SK-N-SH (cell line): ENCODE results near the gene SCN7A. TPM values are rescaled to one million over a fixed set of nuclear protein-coding genes. Genes with fewer than 3 reads are reported as not detected.

Experiments
- CTCF ChIA-PET: fragments of 300-600, 350-600 bp; formaldehyde crosslinking; extraction: SDS; loops from one replicate; lab custom pipeline; 2021; lab: Yijun Ruan, JAX
- POLR2A ChIA-PET: fragments of 350-600 bp; sonication (Branson Sonifier 250); formaldehyde crosslinking; extraction: SDS; loops from one replicate; lab custom pipeline; 2020; ENCODE audit warnings: antibody characterized with exemption, inconsistent platforms; lab: Yijun Ruan, JAX
- DNase-seq: peaks from one replicate; pipeline ENCODE4 v3.0.0; 2012
- H2AFZ ChIP-seq: fragments of 200-600 bp; sonication (generic); 2 replicates; pipeline ENCODE4 v1.8.1; 2016; ENCODE audit warnings: antibody characterized with exemption, mild to moderate bottlenecking, low read depth
- H3F3A ChIP-seq: fragments of 200-600 bp; sonication (generic); replicated peaks from 2 replicates; pipeline ENCODE3; 2016; ENCODE audit warnings: antibody characterized with exemption, mild to moderate bottlenecking; ENCODE audit not compliant: insufficient read depth
- H3K27ac ChIP-seq, 2 experiments: fragments of 200-500 bp in 1 of 2; fragments of 200-600 bp in 1 of 2; sonication (Bioruptor generic) in 1 of 2; sonication (generic), shearing (Covaris generic) in 1 of 2; 2 replicates each; pipeline versions ENCODE4 v1.5.1 to v1.6.1; 2014 to 2016; ENCODE audit warnings: low read depth in 2 of 2, inconsistent platforms in 1 of 2, low read length in 1 of 2, mild to moderate bottlenecking in 1 of 2, mixed read lengths in 1 of 2
- H3K27me3 ChIP-seq: fragments of 200-600 bp; sonication (generic), shearing (Covaris generic); 2 replicates; pipeline ENCODE4 v1.6.1; 2016; ENCODE audit warnings: mixed run types; ENCODE audit not compliant: insufficient read depth
- H3K36me3 ChIP-seq, 2 experiments: fragments of 200-500 bp in 1 of 2; fragments of 200-600 bp in 1 of 2; sonication (Bioruptor generic) in 1 of 2; sonication (generic) in 1 of 2; replicated peaks in 1 of 2; 2 replicates each; pipeline versions ENCODE3 to v1.5.1; 2014 to 2016; ENCODE audit warnings: low read length in 1 of 2, mild to moderate bottlenecking in 1 of 2; ENCODE audit not compliant: insufficient read depth in 2 of 2, control insufficient read depth in 1 of 2
- H3K4me1 ChIP-seq, 2 experiments: fragments of 200-500 bp in 1 of 2; fragments of 200-600 bp in 1 of 2; sonication (Bioruptor generic) in 1 of 2; sonication (generic), shearing (Covaris generic) in 1 of 2; 2 replicates each; pipeline versions ENCODE4 v1.5.1 to v1.6.1; 2014 to 2016; ENCODE audit warnings: low read depth in 1 of 2, low read length in 1 of 2, mixed run types in 1 of 2; ENCODE audit not compliant: insufficient read depth in 2 of 2, control insufficient read depth in 1 of 2
- H3K4me2 ChIP-seq: fragments of 200-600 bp; sonication (generic), shearing (Covaris generic); 2 replicates; pipeline ENCODE4 v1.6.1; 2017; ENCODE audit warnings: mixed run types
- H3K4me3 ChIP-seq, 2 experiments: fragments of 200-500 bp in 1 of 2; fragments of 200-600 bp in 1 of 2; sonication (Bioruptor generic) in 1 of 2; sonication (generic), shearing (Covaris generic) in 1 of 2; 2 replicates each; pipeline versions ENCODE4 v1.5.1 to v1.8.1; 2014 to 2016; ENCODE audit warnings: low read depth in 2 of 2, inconsistent platforms in 1 of 2, low read length in 1 of 2, mild to moderate bottlenecking in 1 of 2, mixed read lengths in 1 of 2, moderate library complexity in 1 of 2
- H3K79me2 ChIP-seq: fragments of 200-600 bp; sonication (generic); 2 replicates; pipeline ENCODE4 v1.8.1; 2017; ENCODE audit warnings: mild to moderate bottlenecking; ENCODE audit not compliant: insufficient read depth
- H3K9ac ChIP-seq: fragments of 200-600 bp; sonication (generic); 2 replicates; pipeline ENCODE4 v1.6.1; 2017; ENCODE audit warnings: mixed run types
- H3K9me2 ChIP-seq: fragments of 200-600 bp; sonication (generic); 2 replicates; pipeline ENCODE4 v1.6.1; 2017; ENCODE audit warnings: mixed run types
- H3K9me3 ChIP-seq: fragments of 200-600 bp; sonication (generic); 2 replicates; pipeline ENCODE4 v1.6.1; 2017; ENCODE audit warnings: mixed run types, mild to moderate bottlenecking, moderate library complexity
- H4K20me1 ChIP-seq: fragments of 200-600 bp; sonication (generic); 2 replicates; pipeline ENCODE4 v1.6.1; 2017; ENCODE audit warnings: mild to moderate bottlenecking, mixed run types; ENCODE audit not compliant: insufficient read depth
- FOSL2 ChIP-seq: IDR thresholded peaks from 2 replicates; pipeline ENCODE4 v1.4.0; 2012; ENCODE audit warnings: low read depth, mild to moderate bottlenecking, moderate library complexity, borderline replicate concordance
- FOXJ3 ChIP-seq: sonication (generic); formaldehyde crosslinking; IDR thresholded peaks from 2 replicates; pipeline ENCODE4 v1.5.1; 2020; ENCODE audit warnings: mild to moderate bottlenecking, missing genetic modification reagents
- JUND ChIP-seq: IDR thresholded peaks from 2 replicates; pipeline ENCODE4 v1.4.0; 2012
- NFIC ChIP-seq: IDR thresholded peaks from 2 replicates; pipeline ENCODE4 v1.4.0; 2012; ENCODE audit warnings: borderline replicate concordance
- POLR2AphosphoS5 ChIP-seq: IDR thresholded peaks from 2 replicates; pipeline ENCODE4 v1.6.1; 2012; ENCODE audit warnings: low read depth, low read length
- REST ChIP-seq: IDR thresholded peaks from 2 replicates; pipeline ENCODE4 v1.6.1; 2012; ENCODE audit warnings: mild to moderate bottlenecking, low read depth, low read length, moderate library complexity
- TCF12 ChIP-seq: IDR thresholded peaks from 2 replicates; pipeline ENCODE4 v1.4.0; 2012
- USF1 ChIP-seq: IDR thresholded peaks from 2 replicates; pipeline ENCODE4 v1.4.0; 2012; ENCODE audit warnings: low read depth, borderline replicate concordance
- polyA plus RNA-seq, 3 experiments: library from polyadenylated mRNA; depleted of rRNA; stranded (reverse); fragments of >200 nt; gene quantifications; 2 replicates each; pipeline ENCODE4 v1.2.3, GENCODE V29; 2012

Gene SCN7A
- polyA plus RNA-seq, 1 of the 3 experiments (the other 2 are of a cell fraction) = 0.02 TPM

- peak overlapping the region; percentile 90 for H3K4me2 ChIP-seq
- H3K27ac ChIP-seq = no peak overlapping the region; a peak in 1 of 4 replicates
- H2AFZ ChIP-seq = no peak overlapping the region
- peak; percentile 50 for DNase-seq
- H4K20me1 ChIP-seq = no peaks in the 10 kb centered on the region
- no peaks in the 10 kb centered on the region for H3F3A ChIP-seq
- no peaks in the 10 kb centered on the region for H3K9me2 ChIP-seq
- TF ChIP-seq POLR2AphosphoS5 = peak; percentile 26; the same call in 1 of the 2 replicates
- TF ChIP-seq FOXJ3 (CRISPR knock-in tag) = no peak
- no peak for TF ChIP-seq USF1
- peak; percentile 56; the same call in 1 of the 2 replicates for TF ChIP-seq FOSL2
- peak; percentile 72 for TF ChIP-seq JUND
- TF ChIP-seq NFIC = peak; percentile 98
- peak; percentile 53 for TF ChIP-seq TCF12
- TF ChIP-seq, all 33 proteins: peak for 5
- ChIA-PET POLR2A (no interaction called here), CTCF (interaction anchor here (1.2 to 4.0 kb wide), 3 partner anchors 11 to 13 kb away, joined by 3 to 17 read pairs (median 4); no protein-coding TSS in a partner anchor)
- Histone ChIP-seq H3K4me3 (peak overlapping the region in 1 of 2 experiments; percentile 70; a peak in 2 of 4 replicates), H3K4me1 (peaks cover 4 to 5% of the 10 kb centered on the region in 2 experiments; a peak in 2 of 4 replicates), H3K79me2 (peaks cover 40% of the 10 kb centered on the region), H3K9ac (no peak overlapping the region), H3K36me3 (no peaks in the 10 kb centered on the region), H3K27me3 (no peaks in the 10 kb centered on the region), H3K9me3 (no peaks in the 10 kb centered on the region)
These were observed 120.1 kb downstream of the SCN7A start for GRCh38 chr2:166373951-166374350.

- Histone ChIP-seq H3K4me2 (no peak overlapping the region), H4K20me1 (no peaks in the 10 kb centered on the region), H3K4me3 (peak overlapping the region in 1 of 2 experiments; percentile 70; a peak in 1 of 4 replicates), H3K79me2 (peaks cover 40% of the 10 kb centered on the region), H3K4me1 (peaks cover 4 to 5% of the 10 kb centered on the region in 2 experiments; a peak in 2 of 4 replicates), H3K27ac (no peak overlapping the region), H2AFZ (no peak overlapping the region), H3K36me3 (no peaks in the 10 kb centered on the region), H3K9me3 (no peaks in the 10 kb centered on the region), H3K9me2 (no peaks in the 10 kb centered on the region), H3K27me3 (no peaks in the 10 kb centered on the region), H3F3A (no peaks in the 10 kb centered on the region), H3K9ac (no peak overlapping the region)
- CTCF ChIA-PET = interaction anchor here (1.2 to 1.5 kb wide), 2 partner anchors 10 to 12 kb away, joined by 3 to 4 read pairs; no protein-coding TSS in a partner anchor
- DNase-seq = no peak
- POLR2A ChIA-PET = no interaction called here
- no peak for TF ChIP-seq REST
These were observed 120.5 kb downstream of the SCN7A start for GRCh38 chr2:166373539-166373938.
